NCI-H345 (cell line): ENCODE data around the gene PDSS2.

Experiments used
- DNase-seq: peaks from one replicate; lab custom pipeline; 2025; lab: John Stamatoyannopoulos, UW

The PDSS2 gene

DNA sequence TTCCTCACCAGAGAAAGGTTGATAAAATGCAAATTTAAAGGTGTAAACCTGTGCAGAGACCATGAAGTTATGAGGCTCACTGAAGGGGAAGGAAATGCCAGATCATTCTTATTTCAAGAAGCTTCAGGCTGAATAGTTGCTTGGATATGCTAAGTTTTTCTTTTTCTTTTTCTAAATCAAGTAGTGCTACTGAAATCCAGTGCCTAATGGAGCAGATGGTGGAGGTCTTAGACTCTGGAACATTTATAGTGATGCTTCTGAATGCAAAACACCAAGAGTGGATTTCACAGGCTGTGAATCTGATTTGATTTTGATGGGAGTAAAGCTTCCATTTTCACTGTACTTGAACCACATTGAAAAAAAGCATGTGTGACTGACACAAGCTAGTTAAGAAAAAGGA is 192.8 kb downstream of the PDSS2 start:
- no peak for DNase-seq

DNA sequence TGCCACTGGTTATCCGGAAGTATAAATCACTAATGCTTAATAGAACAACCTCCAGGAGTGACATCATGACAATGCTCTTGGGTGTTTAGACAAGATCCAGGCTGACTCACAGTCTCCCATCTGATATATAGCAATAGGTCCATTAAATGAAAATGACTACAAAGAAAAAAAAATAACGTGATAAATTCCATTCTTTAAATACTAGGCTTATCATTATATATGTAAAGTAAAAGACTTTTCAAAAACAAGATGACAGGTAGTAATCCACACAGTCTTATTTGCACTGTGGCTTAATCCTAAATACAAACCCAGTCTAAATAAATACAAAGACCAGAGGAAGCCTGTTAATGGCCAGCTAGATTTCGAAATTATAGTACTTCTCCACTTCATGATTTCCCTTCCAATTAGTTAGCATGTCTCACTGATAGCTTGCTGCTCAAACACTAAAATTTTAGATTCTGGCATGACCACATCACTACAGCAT is 195.0 kb downstream of the PDSS2 start:
- DNase-seq = no peak

DNA sequence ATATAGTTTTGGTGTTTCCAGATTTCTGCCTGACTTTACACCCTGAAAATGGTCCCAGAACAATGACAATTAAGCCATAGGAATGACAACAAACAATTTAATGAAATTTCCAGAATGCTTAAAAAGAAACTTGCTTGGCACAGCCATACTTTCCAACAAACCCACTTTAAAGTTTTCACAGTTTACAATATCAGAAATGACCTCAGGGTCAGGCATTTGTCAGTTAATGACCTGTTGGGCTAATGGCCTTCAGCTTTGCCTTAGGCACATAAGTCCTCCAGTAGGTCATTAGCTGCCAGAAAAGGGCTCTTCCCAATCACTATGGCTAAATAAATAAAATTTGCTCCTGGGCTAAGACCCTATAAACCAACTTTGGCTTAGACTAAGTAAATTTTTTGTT is 199.4 kb downstream of the PDSS2 start:
- no peak for DNase-seq

DNA sequence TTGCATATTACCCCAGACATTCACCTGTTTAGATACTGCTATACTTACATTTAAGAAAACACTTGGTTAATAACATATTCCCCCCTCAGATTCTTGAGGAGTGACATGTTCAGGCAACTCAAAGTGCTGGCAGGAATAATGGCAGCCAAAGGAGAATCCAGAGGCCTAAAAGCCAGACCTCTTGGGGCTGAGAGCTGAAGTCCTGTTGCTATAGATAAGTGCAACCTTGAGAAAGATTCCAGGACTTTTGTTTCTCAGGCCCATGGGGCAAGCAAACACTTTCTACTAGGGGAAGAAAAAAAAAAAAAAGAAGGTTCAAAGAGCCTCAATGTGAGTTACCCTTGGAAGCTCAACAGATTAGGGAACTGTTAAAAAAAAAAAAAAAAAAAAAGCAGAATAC is 211.2 kb downstream of the PDSS2 start:
- no peak for DNase-seq

DNA sequence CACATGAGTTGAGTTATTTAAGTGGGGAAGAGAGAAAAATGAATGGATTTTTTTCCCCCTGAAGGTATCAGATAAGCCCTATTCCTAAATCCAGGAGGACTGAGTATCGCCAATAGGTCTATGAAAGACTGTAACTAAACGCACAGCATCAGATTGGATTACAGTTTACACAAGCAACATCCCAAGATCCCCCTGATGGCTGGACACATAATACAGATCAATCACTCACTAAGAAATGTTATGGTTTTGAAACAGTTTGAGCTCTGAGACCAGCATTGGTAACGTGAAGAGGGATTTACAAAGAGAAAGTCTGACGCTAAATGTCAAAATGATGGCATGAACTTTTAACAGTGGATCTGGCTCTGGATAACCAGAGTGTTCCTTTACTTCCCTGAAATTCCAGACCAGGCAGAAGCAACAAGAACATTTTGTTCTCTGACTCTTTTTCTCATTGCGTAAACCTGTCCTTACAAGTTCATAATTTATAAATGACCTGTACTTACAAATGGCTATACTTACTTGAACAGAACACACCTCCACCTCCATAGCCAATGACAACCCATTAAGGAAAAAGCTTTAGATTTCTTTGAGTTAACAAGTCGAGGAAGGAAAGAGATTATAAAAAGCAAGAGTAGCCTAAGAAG is 212.3 kb downstream of the PDSS2 start:
- DNase-seq = no peak

DNA sequence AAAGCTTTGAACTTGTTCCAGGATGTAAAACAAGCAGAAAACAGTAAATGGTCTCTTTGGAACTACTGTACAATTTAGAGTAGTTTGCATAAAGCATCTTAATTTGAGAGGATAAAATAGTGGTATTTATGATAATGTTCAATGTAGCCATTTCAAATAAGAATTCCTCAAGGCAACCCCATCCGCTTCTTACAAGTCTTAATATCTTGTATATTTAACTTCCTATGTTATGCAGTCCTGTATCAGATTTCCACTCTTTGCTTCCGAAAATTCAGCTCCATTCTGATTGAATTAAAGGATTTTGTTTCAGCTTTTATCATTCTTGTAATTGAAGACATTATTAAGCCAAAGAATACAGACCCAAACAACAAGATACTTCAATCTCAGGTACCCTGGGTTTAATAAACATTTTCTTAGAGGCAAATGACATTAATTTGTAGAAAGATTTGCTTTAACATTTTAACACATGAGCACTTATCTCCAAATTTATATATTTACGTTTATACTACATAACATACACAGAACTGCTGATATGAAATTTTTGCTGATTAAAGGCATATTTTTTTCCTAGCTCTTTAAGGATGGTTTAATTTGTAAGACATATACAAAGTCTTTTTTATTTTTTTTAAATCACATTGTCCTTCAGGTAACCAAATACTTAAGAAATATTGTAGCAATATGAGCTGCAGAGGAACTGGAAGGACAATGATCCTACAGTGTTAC is 213.0 kb downstream of the PDSS2 start:
- DNase-seq = no peak

DNA sequence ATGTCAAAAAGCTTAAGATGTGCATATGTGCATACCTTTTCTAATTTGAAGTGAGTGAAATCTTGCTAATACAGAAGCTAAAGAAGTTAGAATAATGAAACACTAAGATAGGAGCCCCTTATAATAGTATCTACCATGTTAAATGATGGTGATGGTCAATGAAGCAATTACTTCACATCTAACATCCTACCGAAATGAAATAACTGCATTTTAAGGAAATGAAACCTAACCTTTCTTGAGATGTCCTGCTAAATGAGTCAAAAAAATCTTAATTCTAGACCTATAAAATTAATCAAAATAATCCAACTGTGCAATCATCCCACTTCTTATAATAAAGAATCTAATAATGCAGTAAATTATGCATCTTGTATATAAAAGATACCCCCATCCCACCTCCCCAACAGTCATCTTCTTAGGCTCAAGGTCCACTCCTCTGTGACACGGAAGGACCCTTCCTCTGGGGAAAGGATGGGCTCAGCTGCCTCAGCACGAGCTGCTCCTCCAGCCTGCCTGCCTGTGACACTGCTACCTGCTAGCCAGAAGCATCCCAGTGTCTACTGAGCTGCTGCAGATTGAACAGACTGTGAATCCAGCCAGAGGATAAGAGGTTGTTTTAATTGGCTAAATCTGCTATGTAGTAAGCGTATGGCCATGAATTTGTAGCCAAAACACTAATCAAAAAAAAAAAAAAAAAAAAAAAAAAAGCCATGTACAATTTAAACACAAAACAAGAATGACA is 214.5 kb downstream of the PDSS2 start:
- no peak for DNase-seq

DNA sequence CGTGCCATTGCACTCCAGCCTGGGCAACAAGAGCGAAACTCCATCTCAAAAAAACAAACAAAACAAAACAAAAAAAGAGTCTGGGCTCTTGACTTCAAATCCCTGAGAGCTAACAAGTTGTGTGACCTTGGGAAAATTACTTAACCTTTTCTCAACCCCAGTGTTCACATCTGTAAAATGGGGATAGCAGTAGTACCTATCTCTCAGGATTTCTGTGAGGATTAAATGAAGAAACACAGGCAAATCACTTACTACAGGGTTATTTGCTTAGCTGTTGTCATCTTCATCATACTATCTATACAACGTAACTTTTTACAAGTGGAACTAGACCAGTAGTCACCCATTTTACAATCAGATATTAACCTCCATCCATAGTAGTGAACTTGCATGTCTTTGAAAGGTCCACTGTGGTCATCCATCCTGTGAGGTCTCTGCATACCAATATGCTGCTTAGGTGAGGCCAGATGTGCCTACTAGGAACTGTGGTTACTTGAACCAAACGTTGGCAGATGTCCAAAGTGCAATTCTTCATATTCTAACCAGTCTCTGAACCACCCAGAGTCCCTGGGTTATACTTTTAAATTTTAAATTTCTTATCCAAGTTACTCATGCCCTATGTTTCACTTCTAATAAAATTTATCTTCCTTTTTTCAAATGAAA is 215.2 kb downstream of the PDSS2 start:
- no peak for DNase-seq

DNA sequence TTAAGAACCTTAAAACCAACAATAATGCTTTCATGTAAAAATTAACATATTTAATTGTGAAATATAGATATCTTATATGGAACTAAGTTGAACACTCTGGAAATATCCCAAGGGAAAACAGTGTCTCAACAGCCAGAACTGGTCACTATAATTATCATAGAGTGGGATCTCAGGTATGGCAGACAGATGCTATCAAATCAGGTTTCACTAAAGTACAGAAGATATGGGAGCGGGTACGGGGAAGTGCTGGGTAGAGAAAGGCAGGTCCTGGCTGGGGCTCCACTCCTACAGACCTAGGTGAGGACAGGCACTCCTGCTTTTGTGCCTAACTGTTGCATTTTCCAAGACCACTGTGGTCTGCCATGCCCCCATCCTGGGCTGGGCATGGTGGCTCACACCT is 215.9 kb downstream of the PDSS2 start:
- DNase-seq = no peak

DNA sequence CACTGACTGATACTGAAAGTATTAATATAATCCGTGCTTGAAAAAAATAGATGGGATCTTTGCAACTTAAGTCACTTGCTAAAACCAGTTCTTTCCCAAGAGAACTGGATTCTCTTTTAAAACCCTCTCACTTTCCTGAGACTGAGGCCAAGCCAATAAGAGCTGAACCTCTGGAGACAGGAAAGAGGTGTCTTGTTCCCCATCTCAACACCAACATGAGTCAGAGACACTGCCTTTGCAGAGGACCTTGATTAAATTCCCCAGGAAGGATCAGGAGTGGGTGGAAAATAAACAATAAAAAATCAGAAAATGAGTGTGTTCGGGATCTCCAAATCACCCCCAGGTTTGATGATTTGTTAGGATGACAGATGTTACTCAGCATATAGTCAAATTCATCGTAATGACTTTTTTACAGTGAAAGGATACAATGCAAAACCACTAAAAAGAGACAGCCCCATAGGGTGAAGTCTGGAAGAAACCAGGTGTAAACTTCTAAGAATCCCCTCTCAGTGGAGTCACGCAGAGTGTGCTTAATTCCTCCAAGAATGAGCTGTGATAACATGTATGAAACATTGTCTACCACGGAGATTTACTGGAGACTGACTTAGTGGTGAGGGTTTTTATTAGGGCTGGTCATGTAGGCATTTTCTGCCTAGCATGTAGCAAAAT is 221.2 kb downstream of the PDSS2 start:
- DNase-seq = no peak

DNA sequence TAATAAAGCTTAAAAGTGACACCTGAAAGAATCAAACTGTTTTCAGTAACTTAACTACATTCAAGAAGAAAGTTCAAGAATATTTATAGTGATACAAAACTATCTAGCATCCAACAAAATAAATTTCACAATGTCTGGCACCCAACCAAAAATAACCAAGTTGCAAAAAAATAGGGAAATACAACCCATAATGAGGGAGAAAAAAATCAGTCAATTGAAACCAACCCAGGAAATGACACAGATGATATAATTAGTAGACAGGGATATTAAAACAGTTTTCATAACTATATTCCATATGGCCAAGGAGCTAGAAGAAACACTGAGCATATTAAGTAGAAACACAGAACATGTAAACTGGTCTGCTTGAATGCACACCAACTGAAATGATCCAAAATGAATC is 223.9 kb downstream of the PDSS2 start:
- no peak for DNase-seq

DNA sequence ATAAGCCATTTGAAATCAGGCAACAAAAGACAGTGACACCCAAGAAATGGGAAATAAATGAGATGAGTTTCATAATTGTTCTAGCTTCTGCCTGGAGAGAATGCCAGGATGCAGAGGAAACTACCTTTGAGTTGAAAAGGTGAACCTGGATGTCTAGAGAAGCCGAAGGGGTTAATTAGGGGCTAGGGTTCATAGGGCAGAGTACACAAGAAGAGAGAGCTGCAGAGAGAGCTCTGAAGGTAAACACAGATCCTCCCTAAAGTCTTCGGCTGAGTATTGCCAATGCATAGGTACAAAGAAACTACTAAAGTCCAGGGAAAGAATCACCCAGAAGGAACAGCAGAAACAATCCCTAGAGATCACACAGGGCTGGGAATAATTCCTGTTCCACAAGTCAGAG is 224.4 kb downstream of the PDSS2 start:
- DNase-seq = no peak

DNA sequence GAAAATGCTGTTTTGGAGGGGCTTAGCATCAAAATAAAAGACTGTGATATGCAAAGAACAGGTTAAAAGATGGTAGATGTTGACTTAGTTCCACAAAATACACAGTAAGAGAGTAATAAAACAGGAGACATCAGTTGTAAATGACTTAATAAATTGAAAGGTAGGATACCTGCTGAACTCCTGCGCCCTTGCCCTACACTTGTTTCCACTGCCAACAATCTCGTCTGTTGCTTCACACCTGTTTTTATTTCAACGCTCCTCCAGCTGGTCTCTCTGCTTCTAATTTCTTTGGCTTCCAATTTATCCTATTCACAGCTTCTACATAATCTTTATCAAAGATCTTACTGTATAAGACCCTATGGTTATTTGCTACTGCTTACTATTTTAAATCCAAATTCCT is 228.1 kb downstream of the PDSS2 start:
- no peak for DNase-seq

DNA sequence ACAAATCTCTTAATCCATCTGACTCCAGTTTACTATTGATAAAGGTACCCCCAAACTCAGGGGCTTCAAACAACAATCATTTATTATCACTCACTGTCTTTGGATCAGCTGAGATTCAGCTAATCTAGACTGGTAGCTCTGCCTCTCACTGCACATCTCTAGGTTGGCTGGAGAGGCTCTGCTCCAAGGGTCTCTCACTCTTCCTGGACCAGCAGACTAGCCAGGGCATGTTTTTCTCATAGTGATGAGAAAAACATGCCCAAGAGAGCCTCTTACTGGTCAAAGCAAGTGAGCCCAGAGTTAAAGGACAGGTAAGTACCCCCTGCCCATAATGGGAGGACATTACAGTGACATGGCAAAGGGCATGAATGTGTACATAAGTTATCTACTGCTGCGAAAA is 228.9 kb downstream of the PDSS2 start:
- DNase-seq = no peak

DNA sequence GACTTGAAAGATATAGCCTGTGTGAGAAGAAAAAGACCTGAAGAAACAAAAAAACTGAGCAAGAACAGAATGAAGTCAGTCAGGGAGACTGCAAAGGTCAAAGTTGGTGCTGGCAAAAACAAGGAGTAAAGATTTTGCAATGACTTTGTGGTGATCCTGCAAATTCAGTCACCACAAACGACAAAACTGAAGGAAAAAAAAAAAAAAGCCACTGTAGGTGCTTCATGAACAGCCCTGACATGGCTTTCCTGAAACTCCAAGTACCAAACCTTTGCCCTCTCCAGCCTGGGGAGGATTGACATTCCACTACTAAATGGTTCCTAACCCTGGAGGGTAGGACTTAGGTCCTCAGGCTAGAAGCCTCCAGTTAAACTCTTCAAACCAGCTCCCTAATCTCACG is 229.3 kb downstream of the PDSS2 start:
- DNase-seq = no peak

DNA sequence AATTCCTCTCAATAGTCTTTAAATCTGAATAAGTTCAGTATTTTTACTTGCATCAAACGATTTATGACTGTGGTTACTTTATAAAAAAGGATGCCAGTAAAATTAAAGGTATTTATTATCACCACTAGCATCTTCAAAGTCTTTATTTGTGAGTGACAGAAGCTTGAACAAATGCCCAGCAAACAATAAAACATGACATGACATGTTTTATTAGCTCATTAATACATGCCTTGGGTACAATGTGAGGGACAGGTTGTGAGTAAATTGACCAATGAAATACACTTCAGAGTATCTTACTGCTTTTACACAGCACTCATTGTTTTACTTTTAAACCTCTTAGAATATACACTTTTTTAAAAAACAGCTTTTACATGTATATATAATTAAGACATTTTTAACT is 230.6 kb downstream of the PDSS2 start:
- DNase-seq = no peak

DNA sequence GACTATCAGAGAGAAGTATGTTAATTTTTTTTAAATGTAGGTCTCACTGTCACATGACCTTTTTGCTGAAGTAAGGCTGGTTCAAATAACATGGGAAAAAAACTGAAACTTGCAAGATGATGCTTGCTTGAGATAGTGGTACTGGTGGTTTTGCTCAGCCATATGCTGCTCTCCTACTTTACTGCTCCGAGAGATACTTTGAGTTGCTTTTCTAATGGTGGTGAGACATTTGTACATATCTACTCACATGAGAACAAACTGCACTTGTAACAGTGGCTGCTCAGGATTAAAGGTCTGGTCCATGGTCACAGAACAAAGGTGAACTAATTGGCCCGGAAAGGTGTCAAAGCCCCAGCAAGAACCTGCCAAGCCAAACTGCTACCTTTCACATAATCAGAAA is 237.8 kb downstream of the PDSS2 start:
- DNase-seq = no peak

DNA sequence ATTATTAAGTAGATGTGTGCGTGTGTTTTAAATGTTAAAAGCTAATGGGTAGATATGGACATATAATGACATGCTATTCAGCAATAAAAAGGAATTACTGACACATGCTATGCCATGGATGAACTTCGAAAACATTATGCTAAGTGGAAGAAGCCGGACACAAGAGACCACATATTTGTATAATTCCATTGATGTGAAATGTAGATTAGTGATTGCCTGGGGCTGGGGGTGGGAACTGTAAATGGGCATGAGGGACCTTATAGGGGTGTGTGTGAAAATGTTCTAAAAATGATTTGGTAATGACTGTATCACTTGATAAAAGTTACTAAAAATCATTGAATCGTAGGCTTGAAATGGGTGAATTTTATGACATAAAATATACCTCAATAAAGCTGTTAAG is 239.5 kb downstream of the PDSS2 start:
- DNase-seq = no peak

DNA sequence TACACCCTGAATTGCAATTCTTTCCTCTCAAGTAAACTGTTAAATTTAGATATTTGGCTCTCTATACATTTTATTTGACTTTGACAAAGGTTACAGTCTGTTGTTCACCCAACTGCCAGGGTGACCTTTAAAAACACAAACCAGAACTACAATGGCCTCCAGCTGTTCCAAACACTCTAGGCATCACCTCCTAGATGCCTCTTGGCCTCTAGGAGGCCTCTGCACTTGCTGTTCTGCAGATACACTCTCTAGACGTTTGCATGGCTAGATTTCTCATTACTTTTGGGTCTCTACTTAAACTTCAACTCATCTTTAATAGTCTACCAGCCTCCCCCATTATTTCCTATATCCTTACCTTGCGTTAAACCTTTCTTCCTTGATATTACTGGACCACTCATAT is 241.2 kb downstream of the PDSS2 start:
- DNase-seq = no peak

DNA sequence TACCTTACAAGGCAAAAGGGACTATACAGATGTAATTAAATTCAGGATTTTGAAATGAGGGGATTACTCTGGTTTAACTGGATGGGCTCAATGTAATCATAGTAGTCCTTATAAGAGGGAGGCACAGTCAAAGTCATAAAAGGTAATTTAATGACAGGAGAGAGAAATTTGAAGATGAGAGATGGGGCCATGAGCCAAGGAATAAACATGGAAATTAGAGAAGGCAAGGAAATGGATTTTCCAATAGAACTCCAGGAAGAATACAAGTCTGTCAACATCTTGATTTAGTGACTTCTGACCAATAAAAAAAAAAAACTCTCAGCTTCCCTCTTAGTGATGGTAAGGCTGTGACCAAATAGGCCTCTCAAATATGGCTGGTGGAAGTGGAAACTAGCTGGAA is 242.1 kb downstream of the PDSS2 start:
- no peak for DNase-seq

DNA sequence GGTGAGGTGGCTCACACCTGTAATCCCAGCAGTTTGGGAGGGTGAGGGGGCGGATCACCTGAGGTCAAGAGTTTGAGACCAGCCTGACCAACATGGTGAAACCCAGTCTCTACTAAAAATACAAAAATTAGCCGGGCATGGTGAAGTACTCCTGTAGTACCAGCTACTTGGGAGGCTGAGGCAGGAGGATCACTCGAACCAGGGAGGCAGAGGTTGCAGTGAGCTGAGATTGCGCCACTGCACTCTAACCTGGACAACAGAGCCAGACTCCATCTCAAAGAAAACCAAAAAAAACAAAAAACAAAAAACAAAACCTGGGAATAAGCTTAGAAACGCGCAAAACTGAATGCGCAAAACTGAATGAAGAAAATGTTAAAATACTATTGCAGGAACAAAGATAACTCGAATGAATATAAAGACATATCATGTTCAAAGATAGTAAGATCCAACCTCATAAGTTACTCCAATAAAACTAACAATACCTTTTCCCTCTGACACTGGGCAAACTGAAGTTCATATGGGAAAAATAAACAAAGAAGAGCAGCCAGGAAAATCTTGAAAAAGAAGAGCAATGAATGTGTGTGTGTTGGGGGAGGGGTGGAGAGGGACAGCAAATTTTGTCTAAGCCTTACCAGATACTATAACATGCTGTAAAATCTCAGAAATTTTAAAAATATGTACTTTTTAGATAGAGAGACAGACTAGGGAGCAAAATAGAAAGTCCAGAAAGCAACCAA is 243.0 kb downstream of the PDSS2 start:
- DNase-seq = no peak
